ENCODE results near the gene SRSF8. TPM values are rescaled to one million over a fixed set of nuclear protein-coding genes. Genes with fewer than 3 reads are reported as not detected.

The SRSF8 gene
- total RNA-seq, 2 experiments from 2014 or later, result 23.9 to 45.9 TPM

GRCh38 chr11:95076981-95077380 lies 10.3 kb downstream of the SRSF8 start:
- Mint-ChIP-seq H3K27ac (no peak overlapping the region), H3K9me3 (ENCODE audit: low read depth) (no peaks in the 10 kb centered on the region), H3K27me3 (no peaks in the 10 kb centered on the region), H3K4me1 (peaks cover 10% of the 10 kb centered on the region), H3K4me3 (no peak overlapping the region), H3K36me3 (no peaks in the 10 kb centered on the region)
- DNase-seq, result no peak
- CTCF ChIA-PET, result interaction anchor here (10.3 to 21.6 kb wide), 3 partner anchors 8 to 69 kb away, joined by 72 to 321 read pairs (median 258); partner anchors contain the start of genes ENDOD1 and SRSF8
- no peak for ATAC-seq

GRCh38 chr11:95078526-95078925 lies 11.8 kb downstream of the SRSF8 start:
- Mint-ChIP-seq H3K27me3 (no peaks in the 10 kb centered on the region), H3K9me3 (ENCODE audit: low read depth) (no peaks in the 10 kb centered on the region), H3K4me3 (no peak overlapping the region), H3K4me1 (peaks cover 10% of the 10 kb centered on the region), H3K36me3 (no peaks in the 10 kb centered on the region), H3K27ac (no peak overlapping the region)
- CTCF ChIA-PET, result interaction anchor here (10.3 to 21.6 kb wide), 2 partner anchors 9 to 18 kb away, joined by 72 to 321 read pairs; partner anchors contain the start of genes ENDOD1 and SRSF8
- ATAC-seq (no peak), DNase-seq (no peak)

GRCh38 chr11:95081010-95081409 lies 14.3 kb downstream of the SRSF8 start:
- H3K9me3 Mint-ChIP-seq (ENCODE audit: low read depth), result no peaks in the 10 kb centered on the region
- ATAC-seq, result no peak
- H3K27me3 Mint-ChIP-seq, result no peaks in the 10 kb centered on the region
- no peak overlapping the region for H3K4me3 Mint-ChIP-seq
- no peak for DNase-seq
- CTCF ChIA-PET, result interaction anchor here (0.7 to 21.6 kb wide), 5 partner anchors 12 to 708 kb away, joined by 3 to 321 read pairs (median 6); partner anchors contain the start of genes ENDOD1, FAM76B and SRSF8
- no peaks in the 10 kb centered on the region for H3K36me3 Mint-ChIP-seq
- H3K4me1 Mint-ChIP-seq, result peaks cover 26% of the 10 kb centered on the region
- no peak overlapping the region for H3K27ac Mint-ChIP-seq

GRCh38 chr11:95081412-95081811 lies 14.7 kb downstream of the SRSF8 start:
- Mint-ChIP-seq H3K9me3 (ENCODE audit: low read depth) (no peaks in the 10 kb centered on the region), H3K27me3 (no peaks in the 10 kb centered on the region), H3K27ac (no peak overlapping the region), H3K4me3 (no peak overlapping the region), H3K4me1 (peaks cover 26% of the 10 kb centered on the region), H3K36me3 (no peaks in the 10 kb centered on the region)
- CTCF ChIA-PET, result interaction anchor here (0.7 to 21.6 kb wide), 5 partner anchors 12 to 708 kb away, joined by 3 to 321 read pairs (median 6); partner anchors contain the start of genes ENDOD1, FAM76B and SRSF8
- ATAC-seq (no peak), DNase-seq (no peak)

- H3K4me3 Mint-ChIP-seq, result no peak overlapping the region
- no peaks in the 10 kb centered on the region for H3K9me3 Mint-ChIP-seq (ENCODE audit: low read depth)
- ATAC-seq (no peak), DNase-seq (no peak)
- CTCF ChIA-PET, result interaction anchor here (1.4 to 21.6 kb wide), 3 partner anchors 14 to 70 kb away, joined by 4 to 321 read pairs (median 72); partner anchors contain the start of genes ENDOD1 and SRSF8
- peaks cover 25% of the 10 kb centered on the region for H3K4me1 Mint-ChIP-seq
- no peak overlapping the region for H3K27ac Mint-ChIP-seq
- H3K36me3 Mint-ChIP-seq, result no peaks in the 10 kb centered on the region
- no peaks in the 10 kb centered on the region for H3K27me3 Mint-ChIP-seq
These were observed 15.9 kb downstream of the SRSF8 start for GRCh38 chr11:95082576-95083001.

GRCh38 chr11:95084509-95084908 lies 17.8 kb downstream of the SRSF8 start:
- H3K9me3 Mint-ChIP-seq (ENCODE audit: low read depth), result no peaks in the 10 kb centered on the region
- DNase-seq, result peak; percentile 69
- CTCF ChIA-PET, result interaction anchor here (1.1 to 21.6 kb wide), 7 partner anchors 12 to 621 kb away, joined by 3 to 321 read pairs (median 4); partner anchors contain the start of genes ENDOD1 and SRSF8
- H3K27me3 Mint-ChIP-seq, result no peaks in the 10 kb centered on the region
- peak overlapping the region; percentile 40 for H3K27ac Mint-ChIP-seq
- no peak overlapping the region for H3K4me3 Mint-ChIP-seq
- no peaks in the 10 kb centered on the region for H3K36me3 Mint-ChIP-seq
- ATAC-seq, result peak; percentile 37
- H3K4me1 Mint-ChIP-seq, result peaks cover 36% of the 10 kb centered on the region

- H3K27ac Mint-ChIP-seq, result no peak overlapping the region
- H3K4me1 Mint-ChIP-seq, result peaks cover 34% of the 10 kb centered on the region
- H3K4me3 Mint-ChIP-seq, result no peak overlapping the region
- ATAC-seq, result no peak
- CTCF ChIA-PET, result interaction anchor here (1.1 to 21.6 kb wide), 8 partner anchors 11 to 620 kb away, joined by 3 to 321 read pairs (median 4); partner anchors contain the start of genes ENDOD1 and SRSF8
- H3K27me3 Mint-ChIP-seq, result no peaks in the 10 kb centered on the region
- no peak for DNase-seq
- no peaks in the 10 kb centered on the region for H3K9me3 Mint-ChIP-seq (ENCODE audit: low read depth)
- H3K36me3 Mint-ChIP-seq, result no peaks in the 10 kb centered on the region
These were observed 18.5 kb downstream of the SRSF8 start for GRCh38 chr11:95085117-95085816.

GRCh38 chr11:95086151-95086550 lies 19.4 kb downstream of the SRSF8 start:
- Mint-ChIP-seq H3K9me3 (ENCODE audit: low read depth) (no peaks in the 10 kb centered on the region), H3K27ac (no peak overlapping the region), H3K4me1 (peaks cover 40% of the 10 kb centered on the region), H3K36me3 (peaks cover 1% of the 10 kb centered on the region), H3K27me3 (no peaks in the 10 kb centered on the region), H3K4me3 (peak overlapping the region; percentile 4)
- CTCF ChIA-PET, result interaction anchor here (1.2 to 21.6 kb wide), 3 partner anchors 10 to 17 kb away, joined by 3 to 321 read pairs (median 72); partner anchors contain the start of genes ENDOD1 and SRSF8
- DNase-seq (no peak), ATAC-seq (no peak)

- H3K27me3 Mint-ChIP-seq, result no peaks in the 10 kb centered on the region
- no peak for DNase-seq
These were observed 20.3 kb downstream of the SRSF8 start for GRCh38 chr11:95086836-95087570.

GRCh38 chr11:95088946-95089619 lies 22.4 kb downstream of the SRSF8 start:
- Mint-ChIP-seq H3K27ac (peak overlapping the region; percentile 99), H3K36me3 (peaks cover 13% of the 10 kb centered on the region), H3K27me3 (no peaks in the 10 kb centered on the region), H3K9me3 (ENCODE audit: low read depth) (no peaks in the 10 kb centered on the region), H3K4me3 (peak overlapping the region; percentile 86), H3K4me1 (peaks cover 67% of the 10 kb centered on the region)
- ATAC-seq (peak; percentile 56), DNase-seq (peak; percentile 73)
- CTCF ChIA-PET, result interaction anchor here (0.9 to 16.1 kb wide), 6 partner anchors 10 to 701 kb away, joined by 4 to 321 read pairs (median 10); partner anchors contain the start of genes CEP57, FAM76B and SRSF8

More at GRCh38 chr11:95086836-95087570, 20.3 kb downstream of the SRSF8 start:
- no peaks in the 10 kb centered on the region for H3K9me3 Mint-ChIP-seq (ENCODE audit: low read depth)
- no peak overlapping the region for H3K27ac Mint-ChIP-seq
- peaks cover 8% of the 10 kb centered on the region for H3K36me3 Mint-ChIP-seq
- no peak for ATAC-seq
- CTCF ChIA-PET, result interaction anchor here (5.1 to 10.3 kb wide), 2 partner anchors 18 to 64 kb away, joined by 57 to 72 read pairs; partner anchors contain the start of gene SRSF8
- no peak overlapping the region for H3K4me3 Mint-ChIP-seq
- H3K4me1 Mint-ChIP-seq, result peaks cover 49% of the 10 kb centered on the region

- Mint-ChIP-seq H3K9me3 (ENCODE audit: low read depth) (no peaks in the 10 kb centered on the region), H3K4me3 (peak within 1 kb of the TSS; percentile 89), H3K4me1 (peaks cover 67% of the 10 kb centered on the region), H3K36me3 (peaks cover 16% of the 10 kb centered on the region), H3K27ac (peak within 1 kb of the TSS; percentile 99), H3K27me3 (no peaks in the 10 kb centered on the region)
- ATAC-seq (peak; percentile 94), DNase-seq (peak; percentile 89)
- CTCF ChIA-PET, result interaction anchor here (0.9 to 16.1 kb wide), 11 partner anchors 9 to 700 kb away, joined by 3 to 321 read pairs (median 7); partner anchors contain the start of genes CEP57, FAM76B and SRSF8
These were observed 23.2 kb downstream of the SRSF8 start, which contains the start of gene ENDOD1 for GRCh38 chr11:95089620-95090542. Gene ENDOD1 (plus strand): TSS chr11:95089846. CDS start chr11:95089928, 82 bp downstream.
